Daoy (cell line): ENCODE data around the gene SGO1. TPM values are rescaled to one million over a fixed set of nuclear protein-coding genes. Genes with fewer than 3 reads are reported as not detected.
A peak's percentile ranks its signal among the peaks of the same experiment; 100 is the strongest.
"Not testable (repeated sequence)": the region's sequence is repeated elsewhere in the genome, so short reads cannot be mapped to it uniquely, and the experiment has no call there.

Experiments used
- DNase-seq: peaks from one replicate; pipeline ENCODE4 v3.0.0-alpha.2; 2015; ENCODE audit warnings: low read depth
- total RNA-seq: library from RNA; depleted of rRNA; stranded (reverse); fragments of >200 nt; shearing (Covaris generic); gene quantifications from 2 replicates; pipeline ENCODE4 v1.2.3, GENCODE V29; 2014; rRNA removed

SGO1 gene
- 13.3 and 14.6 TPM in 2 replicates for total RNA-seq

DNA sequence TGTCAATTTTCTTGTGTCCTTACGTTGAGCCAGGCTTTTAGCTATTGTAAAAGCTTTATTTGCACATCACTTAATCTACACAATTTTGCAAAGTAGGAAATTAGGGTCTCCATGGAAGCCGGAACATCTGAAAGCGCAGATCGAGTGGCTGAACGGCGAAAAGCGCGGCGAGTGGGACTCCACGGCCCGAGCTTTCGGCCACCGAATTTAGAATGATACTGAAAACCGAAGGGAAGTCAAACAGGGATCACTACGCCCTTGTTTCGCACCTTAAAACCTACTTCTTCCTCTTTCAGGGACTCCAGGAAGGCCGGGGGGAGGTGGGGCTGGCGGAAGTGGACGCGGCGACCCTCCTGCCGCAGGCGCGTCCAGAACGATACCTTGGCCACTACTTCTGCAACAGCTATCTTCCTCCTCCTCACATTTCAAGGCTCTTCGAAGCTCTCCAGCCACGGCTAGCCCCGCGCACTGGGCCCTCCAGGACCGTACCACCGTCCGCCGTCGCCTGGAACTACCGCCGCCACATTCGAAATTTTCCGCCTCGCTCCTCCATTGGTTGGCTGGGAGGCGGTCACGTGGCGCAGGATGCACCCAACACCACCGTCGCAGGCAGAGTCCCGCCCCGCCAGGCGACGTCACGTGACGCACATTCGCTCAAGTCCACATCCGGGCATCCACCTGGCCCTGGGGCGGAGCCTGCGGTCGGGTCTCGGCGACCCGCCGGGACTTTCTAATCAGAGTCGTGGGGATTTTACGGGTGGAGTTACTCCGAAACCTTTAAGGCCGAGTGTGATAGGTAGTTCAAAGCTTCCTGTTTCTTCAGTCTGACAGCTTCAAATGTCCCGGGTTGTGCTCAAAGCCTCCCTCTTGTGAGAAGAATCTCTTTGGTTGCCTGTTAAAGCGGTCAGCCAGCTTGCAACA is at the start of gene SGO1:
Gene SGO1 (minus strand): TSS at position 528 of the 921 bp plus-strand sequence. CDS start 2,179 bp downstream, outside the sequence.
- DNase-seq: peak; percentile 98

- DNase-seq: no peak
Measured at GRCh38 chr3:20235796-20236195, 49.8 kb upstream of the SGO1 start.

- DNase-seq: no peak
Measured at GRCh38 chr3:20232906-20233780, 47.1 kb upstream of the SGO1 start.

DNA sequence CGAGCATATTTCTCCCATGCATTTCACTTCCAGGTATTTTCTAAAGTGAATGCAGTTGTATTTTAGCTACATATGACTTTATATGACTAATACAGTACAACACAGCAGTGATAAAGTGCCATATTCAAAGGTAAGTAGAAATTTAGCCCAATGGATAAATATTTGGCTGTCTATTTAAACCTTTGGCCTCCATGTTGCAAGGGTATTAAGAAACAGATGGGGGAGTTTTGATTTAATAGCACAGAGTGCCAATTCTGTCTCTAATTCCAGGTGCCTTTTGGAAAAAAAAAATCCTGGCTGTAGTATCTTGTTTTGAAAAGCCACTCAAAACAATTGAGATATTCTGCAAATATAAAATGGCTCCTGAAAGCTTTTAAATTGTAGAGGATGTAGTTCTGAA is 44.9 kb upstream of the SGO1 start:
- DNase-seq: no peak

DNA sequence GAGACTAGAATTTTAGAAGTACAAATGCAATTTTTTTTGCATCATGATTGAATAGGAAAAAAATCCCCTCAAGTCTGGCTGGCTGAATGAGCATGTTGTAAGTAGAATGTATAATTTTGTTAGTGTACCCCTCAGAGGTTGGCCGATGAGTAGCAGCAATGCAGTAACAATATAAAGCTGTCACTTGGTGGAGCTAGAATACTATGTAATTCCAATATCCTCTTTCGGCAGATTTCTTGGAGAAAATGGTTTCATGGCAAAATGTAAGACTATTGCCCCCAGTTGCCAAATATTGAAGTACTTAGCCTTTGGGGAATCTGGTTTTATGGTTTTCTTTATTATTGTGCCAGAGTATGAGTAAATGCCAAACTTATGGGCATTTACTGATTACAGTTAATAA is 39.8 kb upstream of the SGO1 start:
- no peak for DNase-seq

- no peak for DNase-seq
Measured at GRCh38 chr3:20222274-20222673, 36.3 kb upstream of the SGO1 start.

- DNase-seq: no peak
Measured at GRCh38 chr3:20218215-20218614, 32.2 kb upstream of the SGO1 start.

DNA sequence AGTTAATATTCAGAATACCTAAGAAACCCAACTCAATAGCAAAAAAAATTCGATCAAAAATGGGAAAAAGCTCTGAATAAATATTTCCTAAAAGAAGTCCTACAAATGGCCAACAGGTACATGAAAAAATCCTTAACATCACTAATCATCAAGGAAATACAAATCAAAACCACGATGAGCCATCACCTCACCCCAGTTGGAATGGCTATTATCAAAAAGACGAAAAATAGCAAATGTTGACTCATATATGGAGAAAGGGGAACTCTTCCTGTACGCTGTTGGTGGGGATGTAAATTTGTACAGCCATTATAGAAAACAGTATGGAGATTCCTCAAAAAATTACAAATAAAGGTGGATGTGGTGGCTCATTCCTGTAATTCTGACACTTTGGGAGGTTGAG is 29.6 kb upstream of the SGO1 start:
- DNase-seq: no peak

- not testable (repeated sequence) for DNase-seq
Measured at GRCh38 chr3:20213491-20213890, 27.5 kb upstream of the SGO1 start.

GRCh38 chr3:20207945-20208344 is 21.9 kb upstream of the SGO1 start:
- not testable (repeated sequence) for DNase-seq

- DNase-seq: not testable (repeated sequence)
Measured at GRCh38 chr3:20205898-20206297, 19.9 kb upstream of the SGO1 start.

- DNase-seq: no peak
Measured at GRCh38 chr3:20201143-20201542, 15.1 kb upstream of the SGO1 start.

DNA sequence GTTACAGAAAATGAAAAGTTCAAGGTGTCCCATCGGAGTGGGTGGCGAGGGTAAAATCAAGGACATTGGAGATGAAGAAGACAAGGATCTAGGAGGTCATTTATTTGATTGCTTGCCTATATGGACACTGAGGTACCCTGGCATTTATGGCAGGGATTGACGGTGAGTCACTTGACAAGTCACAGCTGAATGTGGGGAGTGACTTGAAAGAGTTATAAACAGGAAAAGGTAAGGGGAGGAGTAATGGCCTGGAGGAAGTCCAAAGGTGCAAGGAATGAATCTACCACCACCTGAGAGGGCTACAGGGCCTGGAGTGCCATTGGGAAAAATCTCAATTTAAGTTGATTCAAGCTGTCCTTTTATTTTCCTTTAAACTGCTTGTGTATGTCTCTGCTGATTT is 11.8 kb upstream of the SGO1 start:
- DNase-seq: peak; percentile 2

DNA sequence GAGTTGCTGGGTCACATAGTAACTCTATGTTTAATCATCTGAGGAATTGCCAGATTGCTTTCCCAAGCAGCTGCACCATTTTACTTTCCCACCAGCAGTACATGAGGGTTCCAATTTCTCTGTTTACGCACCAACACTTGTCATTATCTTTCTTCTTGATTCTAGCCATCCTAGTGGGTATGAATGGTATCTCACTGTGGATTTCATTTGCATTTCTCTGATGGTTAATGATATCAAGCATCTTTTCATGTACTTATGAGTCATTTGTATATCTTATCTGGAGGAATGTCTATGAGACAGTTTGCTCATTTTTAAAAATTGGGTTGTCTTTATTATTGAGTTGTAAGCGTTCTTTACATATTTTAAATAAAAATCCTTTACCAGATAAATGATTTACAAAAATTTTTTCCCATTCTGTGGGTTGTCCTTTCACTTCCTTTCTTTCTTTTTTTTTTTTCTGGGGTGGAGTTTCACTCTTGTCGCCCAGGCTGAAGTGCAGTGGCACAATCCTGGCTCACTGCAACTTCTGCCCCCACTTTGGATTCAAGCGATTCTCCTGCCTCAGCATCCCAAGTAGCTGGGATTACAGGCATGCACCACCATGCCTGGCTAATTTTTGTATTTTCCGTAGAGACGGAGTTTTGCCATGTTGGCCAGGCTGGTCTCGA is 8.9 kb upstream of the SGO1 start:
- DNase-seq: no peak

- no peak for DNase-seq
Measured at GRCh38 chr3:20190991-20191390, 5.0 kb upstream of the SGO1 start.

DNA sequence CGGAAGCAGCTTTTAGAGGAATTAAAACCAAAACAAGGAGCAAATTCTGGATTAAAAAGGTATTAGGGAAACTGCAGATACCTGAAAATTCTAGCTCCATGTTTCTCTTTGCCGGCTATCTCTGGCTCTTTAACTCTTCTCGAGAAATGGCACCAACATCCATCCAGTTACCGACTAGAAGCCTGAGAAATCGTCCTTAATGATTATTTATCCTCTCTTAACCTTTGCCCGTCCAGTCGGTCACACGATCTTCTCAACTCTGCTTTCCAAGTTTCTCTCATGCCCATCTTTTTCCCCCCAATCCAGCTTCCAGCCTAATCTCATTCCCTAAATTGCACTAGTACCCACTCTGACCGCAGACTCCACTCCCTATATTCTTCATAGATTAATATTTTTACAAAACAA is 596 bp upstream of the SGO1 start:
- peak; percentile 1 for DNase-seq

DNA sequence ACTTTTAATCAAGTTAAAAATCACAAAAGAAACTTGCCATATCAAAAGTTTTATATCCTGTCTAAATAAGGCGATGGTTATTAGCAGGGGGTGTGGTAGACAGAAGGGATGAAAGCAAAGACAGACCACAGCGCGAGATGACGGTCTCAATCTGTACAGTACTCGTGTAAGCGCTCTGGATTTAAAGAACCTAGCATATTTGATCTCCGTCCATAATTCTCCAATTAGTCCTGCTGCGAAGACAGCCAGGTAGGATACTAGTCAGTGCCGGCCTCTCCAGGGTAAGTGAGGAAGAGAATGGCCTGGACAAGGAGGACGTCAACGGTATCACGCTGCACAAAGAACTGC is 701 bp downstream of the SGO1 start:
- DNase-seq: peak; percentile 13

- no peak for DNase-seq
Measured at GRCh38 chr3:20182206-20182605, 3.8 kb downstream of the SGO1 start.

DNA sequence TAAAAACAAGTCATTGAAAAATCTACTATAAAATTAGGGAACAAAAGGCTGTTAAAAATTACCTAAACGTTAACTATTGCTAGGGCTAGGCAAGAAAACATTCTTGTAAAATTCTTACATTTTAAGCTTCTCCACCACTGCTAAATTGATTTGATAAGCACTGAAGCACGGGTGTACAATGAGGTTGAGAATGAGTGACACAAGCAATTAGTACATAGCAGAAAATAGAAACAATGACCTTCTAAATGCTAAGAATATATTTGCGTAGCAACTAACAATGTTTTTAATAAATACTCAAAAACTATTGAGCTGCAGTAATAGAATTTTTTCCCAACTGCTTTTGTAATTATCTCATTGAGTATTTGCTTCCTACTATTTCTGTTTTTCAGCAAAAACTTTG is 4.7 kb downstream of the SGO1 start:
- DNase-seq: no peak

- no peak for DNase-seq
Measured at GRCh38 chr3:20173844-20174410, 12.1 kb downstream of the SGO1 start.

- no peak for DNase-seq
Measured at GRCh38 chr3:20161714-20162113, 24.3 kb downstream of the SGO1 start.

- no peak for DNase-seq
Measured at GRCh38 chr3:20160230-20160629, 25.8 kb downstream of the SGO1 start.
